ENCODE results near the gene LSS. TPM values are rescaled to one million over a fixed set of nuclear protein-coding genes. Genes with fewer than 3 reads are reported as not detected.

LSS gene
- total and polyA plus RNA-seq, 8 donors = 16.1 to 34.1 (median 25.2) TPM

GRCh38 chr21:46157396-46157986 lies 71.1 kb downstream of the LSS start:
- WGBS, 2 donors = 77 to 92% methylated on average over 12 of the region's 12 CpGs
- intact Hi-C loops (cut with DNase I) = no loop called here
- TF ChIP-seq CTCF (IDR thresholded peaks at IDR 0.05) = no peak
- Histone ChIP-seq H3K27me3 (no peaks in the 10 kb centered on the region), H3K4me3 (no peak overlapping the region), H3K9me3 (no peaks in the 10 kb centered on the region), H3K27ac (no peak overlapping the region), H3K4me1 (peaks cover 0 to 4% (median 0%) of the 10 kb centered on the region in 3 donors), H3K36me3 (no peaks in the 10 kb centered on the region)
- DNase-seq (peak in 4 of 6 donors; percentile 5 to 41 (median 9)), FAIRE-seq (no peak), ATAC-seq (no peak)

- no peak for ATAC-seq
- peak in 1 of 6 donors; percentile 32 for DNase-seq
- Histone ChIP-seq H3K4me3 (no peak overlapping the region), H3K9me3 (no peaks in the 10 kb centered on the region), H3K27ac (no peak overlapping the region), H3K4me1 (peaks cover 0 to 4% (median 0%) of the 10 kb centered on the region in 3 donors), H3K36me3 (no peaks in the 10 kb centered on the region), H3K27me3 (no peaks in the 10 kb centered on the region)
- TF ChIP-seq CTCF (IDR thresholded peaks at IDR 0.05) = no peak
- FAIRE-seq = no peak
- intact Hi-C loops (cut with DNase I) = no loop called here
- 75 to 85% methylated on average over 10 of the region's 10 CpGs for WGBS, 2 donors
Observed at GRCh38 chr21:46156678-46157077, 71.9 kb downstream of the LSS start.

GRCh38 chr21:46156378-46156645 lies 72.3 kb downstream of the LSS start:
- H3K36me3 ChIP-seq = no peaks in the 10 kb centered on the region
- 84 to 89% methylated on average over 7 of the region's 7 CpGs for WGBS, 2 donors
- peak in 2 of 6 donors; percentile 5 to 29 for DNase-seq
- no peak overlapping the region for H3K4me3 ChIP-seq
- ATAC-seq = no peak
- peaks cover 0 to 4% (median 0%) of the 10 kb centered on the region in 3 donors for H3K4me1 ChIP-seq
- H3K27me3 ChIP-seq = no peaks in the 10 kb centered on the region
- FAIRE-seq = no peak
- intact Hi-C loops (cut with DNase I) = no loop called here
- no peaks in the 10 kb centered on the region for H3K9me3 ChIP-seq
- H3K27ac ChIP-seq = no peak overlapping the region
- TF ChIP-seq CTCF (IDR thresholded peaks at IDR 0.05) = no peak

GRCh38 chr21:46155514-46156377 lies 72.8 kb downstream of the LSS start, which contains the start of gene FTCD:
Gene FTCD (minus strand): TSS chr21:46155579. CDS start chr21:46155523, 56 bp downstream.
- intact Hi-C loops (cut with DNase I) = no loop called here
- Histone ChIP-seq H3K36me3 (no peaks in the 10 kb centered on the region), H3K27me3 (no peaks in the 10 kb centered on the region), H3K9me3 (no peaks in the 10 kb centered on the region), H3K27ac (no peak within 1 kb of the TSS), H3K4me3 (no peak within 1 kb of the TSS), H3K4me1 (peaks cover 0 to 4% (median 0%) of the 10 kb centered on the region in 3 donors)
- WGBS, 2 donors = 70 to 82% methylated on average over 34 of the region's 34 CpGs
- DNase-seq = peak in 4 of 6 donors; percentile 9 to 54 (median 12)
- no peak for TF ChIP-seq CTCF (IDR thresholded peaks at IDR 0.05)
- ATAC-seq = no peak
- FAIRE-seq = no peak

Data from pancreas (tissue), 10 donors.